PC-3 (cell line): Measurements from ENCODE around the gene JAZF1. TPM values are rescaled to one million over a fixed set of nuclear protein-coding genes. Genes with fewer than 3 reads are reported as not detected.

ENCODE experiments used
- ATAC-seq: fragments of 200-7000 bp; cut with Tn5 transposase; 2 replicates; pipeline ENCODE4 v1.9.1; 2020; ENCODE audit warnings: mild to moderate bottlenecking, moderate library complexity
- BruUV-seq: library from RNA; stranded (reverse); fragments of 400-500 nt; replicated peaks from 2 replicates; lab custom pipeline; 2021; lab: Mats Ljungman, UMichigan
- CTCF ChIA-PET: fragments of 300-600 bp; sonication (Branson Sonifier 250); formaldehyde crosslinking; loops from one replicate; lab custom pipeline; 2022; ENCODE audit warnings: antibody characterized with exemption; lab: Charles Lee
- POLR2A ChIA-PET: fragments of 300-600 bp; sonication (Branson Sonifier 250); formaldehyde crosslinking; loops from one replicate; lab custom pipeline; 2022; ENCODE audit warnings: antibody characterized with exemption; ENCODE audit not compliant: unreplicated experiment; lab: Charles Lee
- DNase-seq: peaks from one replicate; pipeline ENCODE4 v3.0.0-alpha.2; 2015
- H2AFZ ChIP-seq: fragments of 300-600 bp; sonication (generic); 2 replicates; pipeline ENCODE4 v1.6.0; 2016; ENCODE audit warnings: antibody characterized with exemption, low read length
- H3F3A ChIP-seq: fragments of 300-600 bp; sonication (generic); one replicate; pipeline ENCODE4 v1.6.0; 2017; ENCODE audit warnings: antibody characterized with exemption, low read length, control low read depth, mild to moderate bottlenecking; ENCODE audit not compliant: unreplicated experiment
- H3K27ac ChIP-seq: fragments of 300-600 bp; sonication (generic); 2 replicates; pipeline ENCODE4 v1.5.1; 2016; ENCODE audit warnings: mild to moderate bottlenecking, low read length
- H3K27me3 ChIP-seq: fragments of 300-600 bp; sonication (generic); 2 replicates; pipeline ENCODE4 v1.6.1; 2016; ENCODE audit warnings: low read length, mixed read lengths
- H3K36me3 ChIP-seq: fragments of 300-600 bp; sonication (generic); 2 replicates; pipeline ENCODE4 v1.6.1; 2016; ENCODE audit warnings: low read depth, mixed run types, low read length, mixed read lengths
- H3K4me1 ChIP-seq: fragments of 300-600 bp; sonication (generic); 2 replicates; pipeline ENCODE4 v1.5.1; 2016; ENCODE audit warnings: low read length; ENCODE audit not compliant: insufficient read depth
- H3K4me2 ChIP-seq: fragments of 300-600 bp; sonication (generic); 2 replicates; pipeline ENCODE4 v1.6.0; 2016; ENCODE audit warnings: low read length
- H3K4me3 ChIP-seq: fragments of 300-600 bp; sonication (generic); 2 replicates; pipeline ENCODE4 v1.5.1; 2016; ENCODE audit warnings: mild to moderate bottlenecking, low read length, mixed read lengths
- H3K79me2 ChIP-seq: fragments of 300-600 bp; sonication (generic); 2 replicates; pipeline ENCODE4 v1.6.1; 2017; ENCODE audit warnings: low read length, mixed read lengths
- H3K9ac ChIP-seq: fragments of 300-600 bp; sonication (generic); 2 replicates; pipeline ENCODE4 v1.6.0; 2016; ENCODE audit warnings: mild to moderate bottlenecking, low read length
- H3K9me2 ChIP-seq: fragments of 300-600 bp; sonication (generic); replicated peaks from 2 replicates; pipeline ENCODE4 v1.6.1; 2016; ENCODE audit warnings: mixed run types, low read length, mixed read lengths
- H3K9me3 ChIP-seq: fragments of 300-600 bp; sonication (generic); 2 replicates; pipeline ENCODE4 v1.6.1; 2016; ENCODE audit warnings: low read length, mixed read lengths
- H4K20me1 ChIP-seq: fragments of 300-600 bp; sonication (generic); 2 replicates; pipeline ENCODE4 v1.6.1; 2016; ENCODE audit warnings: low read length, mixed read lengths
- CTCF ChIP-seq: fragments of 300-600 bp; sonication (generic); conservative IDR thresholded peaks from 2 replicates; pipeline ENCODE4 v1.5.1; 2017; ENCODE audit warnings: antibody characterized with exemption, low read depth, mild to moderate bottlenecking, low read length
- EZH2 ChIP-seq: fragments of 300-600 bp; sonication (generic); IDR thresholded peaks from one replicate; pipeline ENCODE4 v1.6.1; 2017; ENCODE audit warnings: antibody characterized with exemption, mild to moderate bottlenecking, low read length; ENCODE audit not compliant: unreplicated experiment
- EZH2phosphoT487 ChIP-seq: fragments of 300-600 bp; sonication (generic); IDR thresholded peaks from 2 replicates; pipeline ENCODE4 v1.6.1; 2018; ENCODE audit warnings: mild to moderate bottlenecking, antibody characterized with exemption, low read length, borderline replicate concordance
- intact Hi-C: fragments of 100-400 bp; cut with micrococcal nuclease; formaldehyde crosslinking; loops from 2 replicates; pipeline ENCODE4 v1.9.0; 2023
- total RNA-seq: library from RNA; depleted of rRNA; stranded (reverse); fragments of >200 nt; gene quantifications from 2 replicates; pipeline ENCODE4 v1.2.3, GENCODE V29; 2014

The JAZF1 gene
- total RNA-seq, 1 experiment from 2014 or later: 2.3 TPM

GRCh38 chr7:28067171-28067570, 113.4 kb downstream of the JAZF1 start:
- DNase-seq (no peak), ATAC-seq (no peak)
- POLR2A ChIA-PET: no interaction called here
- no TSS peak for BruUV-seq
- H3K79me2 ChIP-seq: no peaks in the 10 kb centered on the region
- H3K9ac ChIP-seq: no peak overlapping the region
- H3K9me2 ChIP-seq: no peaks in the 10 kb centered on the region
- H3K27me3 ChIP-seq: no peaks in the 10 kb centered on the region
- intact Hi-C loops: no loop called here
- no peak overlapping the region for H2AFZ ChIP-seq
- no peaks in the 10 kb centered on the region for H3K9me3 ChIP-seq
- no peak overlapping the region for H3K4me3 ChIP-seq
- H3F3A ChIP-seq: no peaks in the 10 kb centered on the region
- CTCF ChIA-PET: no interaction called here
- no peak for TF ChIP-seq EZH2
- TF ChIP-seq EZH2phosphoT487: no peak
- TF ChIP-seq CTCF: no peak
- H3K4me1 ChIP-seq: peaks cover 24% of the 10 kb centered on the region
- H3K4me2 ChIP-seq: no peak overlapping the region
- no peaks in the 10 kb centered on the region for H3K36me3 ChIP-seq
- H3K27ac ChIP-seq: no peak overlapping the region
- H4K20me1 ChIP-seq: no peaks in the 10 kb centered on the region

GRCh38 chr7:28065721-28066285, 114.8 kb downstream of the JAZF1 start:
- POLR2A ChIA-PET: no interaction called here
- CTCF ChIA-PET: no interaction called here
- no peak for DNase-seq

More at GRCh38 chr7:28065721-28066285, 114.8 kb downstream of the JAZF1 start:
- H3K9me3 ChIP-seq: no peaks in the 10 kb centered on the region
- no peak for ATAC-seq
- no peak overlapping the region for H3K27ac ChIP-seq
- H3K79me2 ChIP-seq: no peaks in the 10 kb centered on the region
- no peak overlapping the region for H2AFZ ChIP-seq
- H3K4me2 ChIP-seq: no peak overlapping the region
- no peaks in the 10 kb centered on the region for H3F3A ChIP-seq
- H3K9ac ChIP-seq: no peak overlapping the region
- no peaks in the 10 kb centered on the region for H4K20me1 ChIP-seq
- no peaks in the 10 kb centered on the region for H3K36me3 ChIP-seq
- intact Hi-C loops: no loop called here
- no peaks in the 10 kb centered on the region for H3K27me3 ChIP-seq
- H3K4me1 ChIP-seq: peaks cover 32% of the 10 kb centered on the region
- no peaks in the 10 kb centered on the region for H3K9me2 ChIP-seq
- TF ChIP-seq CTCF: no peak
- no peak for TF ChIP-seq EZH2
- TF ChIP-seq EZH2phosphoT487: no peak
- no peak overlapping the region for H3K4me3 ChIP-seq
- no TSS peak for BruUV-seq
